H9 (cell line): ENCODE measurements around the gene FOXK1. TPM values are rescaled to one million over a fixed set of nuclear protein-coding genes. Genes with fewer than 3 reads are reported as not detected.

Source experiments
- DNase-seq: peaks from one replicate; pipeline ENCODE4 v3.0.0-alpha.2; 2017
- H2AFZ ChIP-seq: one replicate; pipeline ENCODE4 v1.6.1; 2013; ENCODE audit warnings: mild to moderate bottlenecking, low read length, control low read depth, moderate library complexity
- H2AK5ac ChIP-seq: 2 replicates; pipeline ENCODE4 v1.6.1; 2013; ENCODE audit warnings: low read length, control low read depth, mixed read lengths; ENCODE audit not compliant: insufficient read length
- H2BK120ac ChIP-seq: one replicate; pipeline ENCODE4 v1.6.1; 2013; ENCODE audit warnings: low read depth, mild to moderate bottlenecking, low read length, control low read depth, inconsistent platforms; ENCODE audit not compliant: poor library complexity, severe bottlenecking
- H2BK12ac ChIP-seq: 2 replicates; pipeline ENCODE4 v1.6.1; 2013; ENCODE audit warnings: low read length, control low read depth, mixed read lengths, low read depth; ENCODE audit not compliant: insufficient read length
- H2BK15ac ChIP-seq: 2 replicates; pipeline ENCODE4 v1.6.1; 2013; ENCODE audit warnings: low read depth, low read length, control low read depth
- H2BK20ac ChIP-seq: one replicate; pipeline ENCODE4 v1.6.1; 2013; ENCODE audit warnings: low read depth, mild to moderate bottlenecking, low read length, control low read depth, inconsistent platforms; ENCODE audit not compliant: poor library complexity, severe bottlenecking
- H2BK5ac ChIP-seq: 2 replicates; pipeline ENCODE4 v1.6.1; 2013; ENCODE audit warnings: low read length, control low read depth, mixed read lengths; ENCODE audit not compliant: insufficient read length
- H3K14ac ChIP-seq: 2 replicates; pipeline ENCODE4 v1.6.1; 2013; ENCODE audit warnings: low read length, control low read depth; ENCODE audit not compliant: insufficient read depth
- H3K18ac ChIP-seq: 2 replicates; pipeline ENCODE4 v1.6.1; 2013; ENCODE audit warnings: low read depth, mild to moderate bottlenecking, mixed read lengths, low read length, control low read depth; ENCODE audit not compliant: insufficient read length
- H3K23ac ChIP-seq: 2 replicates; pipeline ENCODE4 v1.6.1; 2013; ENCODE audit warnings: low read length, control low read depth, mixed read lengths, low read depth; ENCODE audit not compliant: insufficient read length
- H3K23me2 ChIP-seq: 2 replicates; pipeline ENCODE4 v1.6.1; 2013; ENCODE audit warnings: low read depth, mild to moderate bottlenecking, mixed read lengths, low read length, control low read depth; ENCODE audit not compliant: insufficient read length, poor library complexity, severe bottlenecking
- H3K27ac ChIP-seq: 2 replicates; pipeline ENCODE4 v1.5.1; 2013; ENCODE audit warnings: low read length, control low read depth, mixed read lengths, low read depth; ENCODE audit not compliant: insufficient read length
- H3K27me3 ChIP-seq: 2 replicates; pipeline ENCODE4 v1.6.1; 2013; ENCODE audit warnings: low read length, control low read depth, inconsistent platforms; ENCODE audit not compliant: insufficient read depth
- H3K4ac ChIP-seq: 2 replicates; pipeline ENCODE4 v1.6.1; 2013; ENCODE audit warnings: low read depth, mild to moderate bottlenecking, control low read depth, inconsistent platforms, low read length, moderate library complexity
- H3K4me1 ChIP-seq: 2 replicates; pipeline ENCODE4 v1.6.1; 2013; ENCODE audit warnings: low read length, control low read depth, inconsistent platforms; ENCODE audit not compliant: insufficient read depth
- H3K4me2 ChIP-seq: 2 replicates; pipeline ENCODE4 v1.6.1; 2013; ENCODE audit warnings: low read length, control low read depth, mixed read lengths; ENCODE audit not compliant: insufficient read length, insufficient read depth
- H3K56ac ChIP-seq: 2 replicates; pipeline ENCODE4 v1.6.1; 2013; ENCODE audit warnings: low read depth, mild to moderate bottlenecking, mixed read lengths, low read length, control low read depth; ENCODE audit not compliant: insufficient read length
- H3K79me1 ChIP-seq: 2 replicates; pipeline ENCODE4 v1.6.1; 2013; ENCODE audit warnings: low read depth, mild to moderate bottlenecking, moderate library complexity, low read length, control low read depth, inconsistent platforms; ENCODE audit not compliant: insufficient read depth, poor library complexity, severe bottlenecking
- H3K79me2 ChIP-seq: 2 replicates; pipeline ENCODE4 v1.6.1; 2013; ENCODE audit warnings: low read length, control low read depth, inconsistent platforms; ENCODE audit not compliant: insufficient read depth
- H3K9ac ChIP-seq: 2 replicates; pipeline ENCODE4 v1.6.1; 2013; ENCODE audit warnings: low read length, control low read depth, mixed read lengths; ENCODE audit not compliant: insufficient read length; ENCODE audit errors: extremely low read depth
- H3K9me3 ChIP-seq: one replicate; pipeline ENCODE4 v1.6.1; 2013; ENCODE audit warnings: low read depth, low read length, inconsistent platforms; ENCODE audit not compliant: control insufficient read depth
- H3T11ph ChIP-seq: one replicate; pipeline ENCODE4 v1.6.1; 2013; ENCODE audit warnings: mild to moderate bottlenecking, low read length, control low read depth, inconsistent platforms
- H4K20me1 ChIP-seq: one replicate; pipeline ENCODE4 v1.6.1; 2013; ENCODE audit not compliant: control insufficient read depth, insufficient read length, insufficient read depth
- H4K5ac ChIP-seq: 2 replicates; pipeline ENCODE4 v1.6.1; 2013; ENCODE audit warnings: low read depth, mild to moderate bottlenecking, mixed read lengths, low read length, control low read depth; ENCODE audit not compliant: insufficient read length
- H4K8ac ChIP-seq: replicated peaks from 2 replicates; pipeline ENCODE4 v1.6.1; 2013; ENCODE audit warnings: low read length, control low read depth, mixed read lengths, low read depth; ENCODE audit not compliant: insufficient read length
- H4K91ac ChIP-seq: 2 replicates; pipeline ENCODE4 v1.6.1; 2013; ENCODE audit warnings: low read depth, mild to moderate bottlenecking, moderate library complexity, mixed read lengths, low read length, control low read depth; ENCODE audit not compliant: insufficient read length
- H3K27ac Mint-ChIP-seq, 3 experiments: 2 replicates in 2 of 3; 3 replicates in 1 of 3; pipeline ENCODE4 v1.8.0; 2020 to 2021; ENCODE audit warnings: mixed read lengths in 3 of 3, mild to moderate bottlenecking in 1 of 3, moderate library complexity in 1 of 3
- H3K27me3 Mint-ChIP-seq: 2 replicates; pipeline ENCODE4 v1.8.0; 2021; ENCODE audit warnings: low read depth, mild to moderate bottlenecking, moderate library complexity, mixed read lengths
- H3K36me3 Mint-ChIP-seq, 3 experiments: 2 replicates in 2 of 3; 3 replicates in 1 of 3; pipeline ENCODE4 v1.8.0; 2020 to 2021; ENCODE audit warnings: low read depth in 3 of 3, mixed read lengths in 3 of 3; ENCODE audit not compliant: insufficient read depth in 1 of 3
- H3K4me1 Mint-ChIP-seq, 2 experiments: 2 replicates each; pipeline ENCODE4 v1.8.0; 2020; ENCODE audit warnings: mixed read lengths in 2 of 2
- H3K4me3 Mint-ChIP-seq, 2 experiments: 2 replicates in 1 of 2; 3 replicates in 1 of 2; pipeline ENCODE4 v1.8.0; 2020 to 2021; ENCODE audit warnings: mild to moderate bottlenecking in 2 of 2, mixed read lengths in 2 of 2, moderate library complexity in 1 of 2
- H3K9me3 Mint-ChIP-seq, 2 experiments: 2 replicates in 1 of 2; 3 replicates in 1 of 2; pipeline ENCODE4 v1.8.0; 2020; ENCODE audit warnings: mild to moderate bottlenecking in 2 of 2, mixed read lengths in 2 of 2, moderate library complexity in 1 of 2
- WGBS: extraction: QIAGEN DNeasy Blood & Tissue Kit; methylation state at CpG from one replicate; pipeline ENCODE4 v1.1.7; 2013; ENCODE audit warnings: missing lambda C conversion rate, low lambda C conversion rate, mixed read lengths; ENCODE audit not compliant: insufficient read length; ENCODE audit errors: extremely low coverage; 5-methylcytosine and 5-hydroxymethylcytosine counted together
- total RNA-seq: library from RNA; stranded (reverse); gene quantifications from 2 replicates; pipeline ENCODE4 v1.2.1, GENCODE V29; 2021
- TF ChIP-seq, protein P1 (sequence below): fragments of 200-600 bp; sonication (generic); conservative IDR thresholded peaks from 3 replicates; pipeline ENCODE4 v1.8.0; 2021; ENCODE audit warnings: antibody characterized with exemption, mild to moderate bottlenecking

Gene FOXK1
- total RNA-seq, 1 experiment from 2014 or later = 14.4 TPM

DNA sequence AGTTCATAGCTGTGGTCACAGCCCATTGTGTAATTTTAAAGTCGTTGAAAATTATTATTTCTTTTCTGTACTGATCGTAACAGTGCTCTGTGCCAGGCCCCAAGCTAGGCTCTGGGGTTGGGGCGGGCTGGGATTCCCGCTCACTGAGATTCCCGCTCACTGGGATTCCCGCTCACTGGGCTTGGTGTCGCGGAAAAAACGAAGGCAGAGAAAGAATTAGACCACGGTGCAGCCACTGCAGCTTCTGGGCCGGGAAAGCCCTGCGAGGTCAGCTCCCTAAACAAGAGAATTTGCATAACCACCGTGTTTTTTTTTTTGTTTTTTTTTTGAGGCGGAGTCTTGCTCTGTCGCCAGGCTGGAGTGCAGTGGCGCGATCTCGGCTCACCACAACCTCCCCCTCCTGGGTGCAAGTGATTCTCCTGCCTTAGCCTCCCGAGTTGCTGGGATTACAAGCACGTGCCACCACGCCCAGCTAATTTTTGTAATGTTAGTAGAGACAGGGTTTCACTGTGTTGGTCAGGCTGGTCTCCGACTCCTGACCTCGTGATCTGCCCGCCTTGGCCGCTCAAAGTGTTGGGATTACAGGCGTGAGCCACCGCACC lies 31.2 kb downstream of the FOXK1 start:
- Histone ChIP-seq H3K4me2 (no peak overlapping the region), H3K79me2 (no peaks in the 10 kb centered on the region; the same call in 1 of the 2 replicates), H3K18ac (no peak overlapping the region), H4K91ac (no peak overlapping the region), H3K23ac (no peak overlapping the region), H3T11ph (no peak overlapping the region), H4K5ac (no peak overlapping the region), H2AK5ac (no peak overlapping the region), H3K56ac (no peak overlapping the region), H2BK120ac (no peak overlapping the region), H4K8ac (no peak overlapping the region), H3K9me3 (peaks cover 3% of the 10 kb centered on the region), H3K14ac (no peak overlapping the region), H2BK5ac (no peak overlapping the region), H3K27me3 (peaks cover 32% of the 10 kb centered on the region), H2AFZ (no peak overlapping the region), H4K20me1 (no peaks in the 10 kb centered on the region), H3K79me1 (no peaks in the 10 kb centered on the region), H3K27ac (no peak overlapping the region), H3K9ac (no peak overlapping the region), H3K4ac (no peak overlapping the region), H3K4me1 (no peaks in the 10 kb centered on the region; the same call in 1 of the 2 replicates), H3K23me2 (no peaks in the 10 kb centered on the region), H2BK20ac (no peak overlapping the region), H2BK15ac (no peak overlapping the region), H2BK12ac (no peak overlapping the region)
- peaks cover 6 to 7% of the 10 kb centered on the region in 2 experiments for H3K4me1 Mint-ChIP-seq
- H3K9me3 Mint-ChIP-seq = peaks cover 7% of the 10 kb centered on the region in 2 experiments; a peak in 3 of 5 replicates
- peaks cover 98% of the 10 kb centered on the region for H3K27me3 Mint-ChIP-seq
- TF ChIP-seq, protein P1, sequence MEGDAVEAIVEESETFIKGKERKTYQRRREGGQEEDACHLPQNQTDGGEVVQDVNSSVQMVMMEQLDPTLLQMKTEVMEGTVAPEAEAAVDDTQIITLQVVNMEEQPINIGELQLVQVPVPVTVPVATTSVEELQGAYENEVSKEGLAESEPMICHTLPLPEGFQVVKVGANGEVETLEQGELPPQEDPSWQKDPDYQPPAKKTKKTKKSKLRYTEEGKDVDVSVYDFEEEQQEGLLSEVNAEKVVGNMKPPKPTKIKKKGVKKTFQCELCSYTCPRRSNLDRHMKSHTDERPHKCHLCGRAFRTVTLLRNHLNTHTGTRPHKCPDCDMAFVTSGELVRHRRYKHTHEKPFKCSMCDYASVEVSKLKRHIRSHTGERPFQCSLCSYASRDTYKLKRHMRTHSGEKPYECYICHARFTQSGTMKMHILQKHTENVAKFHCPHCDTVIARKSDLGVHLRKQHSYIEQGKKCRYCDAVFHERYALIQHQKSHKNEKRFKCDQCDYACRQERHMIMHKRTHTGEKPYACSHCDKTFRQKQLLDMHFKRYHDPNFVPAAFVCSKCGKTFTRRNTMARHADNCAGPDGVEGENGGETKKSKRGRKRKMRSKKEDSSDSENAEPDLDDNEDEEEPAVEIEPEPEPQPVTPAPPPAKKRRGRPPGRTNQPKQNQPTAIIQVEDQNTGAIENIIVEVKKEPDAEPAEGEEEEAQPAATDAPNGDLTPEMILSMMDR = no peak
- peak; percentile 43 for DNase-seq
- peaks cover 0 to 15% (median 15%) of the 10 kb centered on the region in 3 experiments; a peak in 6 of 7 replicates for H3K36me3 Mint-ChIP-seq
- no peak overlapping the region for H3K27ac Mint-ChIP-seq
- H3K4me3 Mint-ChIP-seq = no peak overlapping the region
- WGBS = no CpG with 5 or more reads among the region's 27 CpGs
